Skeletal muscle satellite cell (primary cell): ENCODE data around the gene ZDHHC19.
A peak's percentile ranks its signal among the peaks of the same experiment; 100 is the strongest.
"Not testable (repeated sequence)": the region's sequence is repeated elsewhere in the genome, so short reads cannot be mapped to it uniquely, and the experiment has no call there.

Experiments
- H3K27me3 ChIP-seq: 2 replicates; pipeline ENCODE4 v1.7.0; 2013; ENCODE audit warnings: low read length; ENCODE audit not compliant: control insufficient read depth, insufficient read depth
- H3K36me3 ChIP-seq: 2 replicates; pipeline ENCODE4 v1.7.0; 2013; ENCODE audit warnings: mild to moderate bottlenecking, control low read depth, low read length; ENCODE audit not compliant: insufficient read depth
- H3K4me1 ChIP-seq: 2 replicates; pipeline ENCODE4 v1.7.0; 2013; ENCODE audit warnings: low read length; ENCODE audit not compliant: control insufficient read depth, insufficient read depth
- H3K4me2 ChIP-seq: 2 replicates; pipeline ENCODE4 v1.7.0; 2013; ENCODE audit warnings: mild to moderate bottlenecking, low read length
- H3K4me3 ChIP-seq: 2 replicates; pipeline ENCODE4 v1.7.0; 2013; ENCODE audit warnings: low read length
- H3K9ac ChIP-seq: 2 replicates; pipeline ENCODE4 v1.7.0; 2013; ENCODE audit warnings: mild to moderate bottlenecking, low read depth, low read length, moderate library complexity
- H3K9me3 ChIP-seq: replicated peaks from 2 replicates; pipeline ENCODE4 v1.7.0; 2013; ENCODE audit warnings: mild to moderate bottlenecking, control low read depth, low read length

ZDHHC19 gene

GRCh38 chr3:196209944-196210672 is 1.1 kb downstream of the ZDHHC19 start:
- H3K36me3 ChIP-seq, H3K4me2 ChIP-seq, H3K9ac ChIP-seq, H3K9me3 ChIP-seq, H3K4me1 ChIP-seq, H3K4me3 ChIP-seq: not testable (repeated sequence)
- peaks cover 19% of the 10 kb centered on the region for H3K27me3 ChIP-seq

GRCh38 chr3:196208942-196209695 is 2.1 kb downstream of the ZDHHC19 start:
- H3K36me3 ChIP-seq: no peaks in the 10 kb centered on the region
- H3K4me2 ChIP-seq: no peak overlapping the region
- peaks cover 17% of the 10 kb centered on the region for H3K27me3 ChIP-seq
- no peak overlapping the region for H3K4me3 ChIP-seq
- no peak overlapping the region for H3K9ac ChIP-seq
- no peaks in the 10 kb centered on the region for H3K9me3 ChIP-seq
- peaks cover 3% of the 10 kb centered on the region for H3K4me1 ChIP-seq

DNA sequence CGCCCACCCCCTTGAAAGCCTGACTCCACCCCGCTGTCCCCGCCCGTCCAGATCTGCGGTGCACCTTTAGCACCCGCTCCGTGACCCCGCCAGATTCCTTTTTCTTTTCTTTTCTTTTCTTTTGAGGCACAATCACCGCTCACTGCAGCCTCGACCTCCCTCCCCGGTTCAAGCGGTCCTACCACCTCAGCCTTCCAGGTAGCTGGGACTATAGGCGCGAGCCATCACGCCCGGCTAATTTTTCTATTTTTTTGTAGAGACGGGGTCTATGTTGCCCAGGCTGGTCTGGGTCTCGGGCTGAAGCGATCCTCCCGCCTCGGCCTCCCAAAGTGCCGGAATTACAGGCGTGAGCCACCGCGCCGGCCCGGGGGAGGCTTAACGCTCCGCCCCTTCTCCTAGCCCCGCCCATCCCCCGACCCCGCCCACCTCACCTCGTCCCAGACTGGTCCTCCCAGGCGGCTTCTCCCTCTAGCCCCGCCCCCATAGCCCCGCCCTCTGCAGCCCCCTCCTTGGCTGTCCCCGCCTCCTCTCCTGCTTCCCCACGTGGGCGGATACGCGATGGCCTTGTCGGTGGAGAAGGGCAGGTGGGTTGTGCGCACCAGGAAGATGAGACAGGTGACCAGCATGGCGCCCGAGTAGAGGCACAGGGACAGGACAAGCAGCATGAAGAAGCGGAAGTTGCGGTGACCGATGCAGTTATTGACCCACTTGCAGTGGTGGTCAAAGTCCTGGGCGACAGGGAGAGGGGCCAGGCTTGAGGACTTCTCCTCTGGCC is 3.2 kb downstream of the ZDHHC19 start:
- H3K4me3 ChIP-seq: peak overlapping the region; percentile 61
- no peaks in the 10 kb centered on the region for H3K9me3 ChIP-seq
- no peak overlapping the region for H3K9ac ChIP-seq
- peaks cover 3% of the 10 kb centered on the region for H3K4me1 ChIP-seq
- no peaks in the 10 kb centered on the region for H3K36me3 ChIP-seq
- H3K4me2 ChIP-seq: peak overlapping the region; percentile 77
- peaks cover 24% of the 10 kb centered on the region for H3K27me3 ChIP-seq

DNA sequence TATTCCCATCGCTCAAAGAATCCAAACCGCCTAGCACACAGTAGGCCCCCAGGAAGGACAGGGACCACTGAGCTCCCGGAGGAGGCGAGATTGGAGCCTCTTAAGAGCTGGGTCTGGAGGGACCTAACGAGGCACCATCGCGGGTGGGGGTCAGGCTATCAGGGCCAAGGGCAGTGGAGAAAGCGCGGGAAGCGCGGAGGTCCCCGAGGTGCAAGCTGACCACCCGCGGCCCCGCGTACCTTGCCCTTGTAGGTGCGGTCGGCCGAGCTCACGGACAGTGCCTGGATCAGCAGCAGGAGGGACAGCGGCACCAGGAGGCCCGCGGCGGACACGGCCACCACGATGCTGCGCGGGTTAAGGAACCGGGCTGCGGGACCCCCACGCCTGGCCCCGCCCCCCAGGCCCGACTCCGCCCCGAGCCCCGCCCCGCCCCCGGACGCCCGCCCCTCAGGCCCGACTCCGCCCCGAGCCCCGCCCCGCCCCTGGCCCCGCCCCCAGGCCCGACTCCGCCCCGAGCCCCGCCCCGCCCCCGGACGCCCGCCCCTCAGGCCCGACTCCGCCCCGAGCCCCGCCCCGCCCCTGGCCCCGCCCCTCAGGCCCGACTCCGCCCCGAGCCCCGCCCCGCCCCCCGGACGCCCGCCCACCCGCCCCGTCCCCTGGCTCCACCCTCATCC is 3.9 kb downstream of the ZDHHC19 start:
- peaks cover 29% of the 10 kb centered on the region for H3K27me3 ChIP-seq

DNA sequence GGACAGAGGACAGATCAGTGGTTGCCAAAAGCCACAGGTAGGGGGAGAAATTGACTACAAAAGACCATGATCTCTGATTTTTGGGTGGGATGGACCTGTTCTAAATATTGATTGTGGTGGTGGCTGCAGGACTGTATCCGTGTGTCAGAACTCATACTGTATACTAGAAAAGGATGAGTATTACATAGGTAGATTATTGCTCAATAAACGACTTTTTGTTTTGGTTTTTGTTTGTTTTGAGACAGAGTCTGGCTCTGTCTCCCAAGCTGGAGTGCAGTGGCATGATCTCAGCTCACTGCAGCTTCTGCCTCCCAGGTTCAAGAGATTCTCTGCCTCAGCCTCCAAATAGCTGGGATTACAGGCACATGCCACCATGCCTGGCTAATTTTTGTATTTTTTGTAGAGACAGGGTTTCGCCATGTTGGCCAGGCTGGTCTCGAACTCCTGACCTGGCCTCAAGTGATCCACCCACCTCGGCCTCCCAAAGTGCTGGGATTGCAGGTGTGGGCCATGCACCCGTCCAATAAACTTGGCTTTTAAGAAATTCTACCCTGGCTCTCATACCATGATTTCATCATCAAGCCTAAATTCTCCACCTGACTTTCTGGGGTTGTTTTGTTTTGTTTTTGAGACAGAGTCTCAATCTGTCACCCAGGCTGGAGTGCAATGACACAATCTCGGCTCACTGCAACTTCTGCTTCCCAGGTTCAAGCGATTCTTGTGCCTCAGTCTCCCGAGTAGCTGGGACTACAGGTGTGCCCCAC is 5.6 kb downstream of the ZDHHC19 start:
- H3K9ac ChIP-seq, H3K36me3 ChIP-seq, H3K4me2 ChIP-seq, H3K4me1 ChIP-seq, H3K4me3 ChIP-seq, H3K9me3 ChIP-seq: not testable (repeated sequence)
- H3K27me3 ChIP-seq: peaks cover 23% of the 10 kb centered on the region

More for the DNA sequence above, 3.9 kb downstream of the ZDHHC19 start:
- H3K4me2 ChIP-seq: peak overlapping the region; percentile 68
- no peak overlapping the region for H3K9ac ChIP-seq
- H3K4me3 ChIP-seq: peak overlapping the region; percentile 48
- no peaks in the 10 kb centered on the region for H3K9me3 ChIP-seq
- peaks cover 3% of the 10 kb centered on the region for H3K4me1 ChIP-seq
- H3K36me3 ChIP-seq: no peaks in the 10 kb centered on the region

GRCh38 chr3:196203846-196204245 is 7.4 kb downstream of the ZDHHC19 start:
- H3K27me3 ChIP-seq: peaks cover 17% of the 10 kb centered on the region
- no peak overlapping the region for H3K9ac ChIP-seq
- no peak overlapping the region for H3K4me3 ChIP-seq
- H3K4me2 ChIP-seq: no peak overlapping the region
- no peaks in the 10 kb centered on the region for H3K9me3 ChIP-seq
- no peaks in the 10 kb centered on the region for H3K36me3 ChIP-seq
- H3K4me1 ChIP-seq: peaks cover 3% of the 10 kb centered on the region

GRCh38 chr3:196202516-196202970 is 8.7 kb downstream of the ZDHHC19 start:
- Histone ChIP-seq H3K4me1 (peaks cover 3% of the 10 kb centered on the region), H3K27me3 (peaks cover 14% of the 10 kb centered on the region), H3K4me3 (no peak overlapping the region), H3K36me3 (no peaks in the 10 kb centered on the region), H3K9me3 (no peaks in the 10 kb centered on the region), H3K9ac (no peak overlapping the region), H3K4me2 (peak overlapping the region; percentile 48)

DNA sequence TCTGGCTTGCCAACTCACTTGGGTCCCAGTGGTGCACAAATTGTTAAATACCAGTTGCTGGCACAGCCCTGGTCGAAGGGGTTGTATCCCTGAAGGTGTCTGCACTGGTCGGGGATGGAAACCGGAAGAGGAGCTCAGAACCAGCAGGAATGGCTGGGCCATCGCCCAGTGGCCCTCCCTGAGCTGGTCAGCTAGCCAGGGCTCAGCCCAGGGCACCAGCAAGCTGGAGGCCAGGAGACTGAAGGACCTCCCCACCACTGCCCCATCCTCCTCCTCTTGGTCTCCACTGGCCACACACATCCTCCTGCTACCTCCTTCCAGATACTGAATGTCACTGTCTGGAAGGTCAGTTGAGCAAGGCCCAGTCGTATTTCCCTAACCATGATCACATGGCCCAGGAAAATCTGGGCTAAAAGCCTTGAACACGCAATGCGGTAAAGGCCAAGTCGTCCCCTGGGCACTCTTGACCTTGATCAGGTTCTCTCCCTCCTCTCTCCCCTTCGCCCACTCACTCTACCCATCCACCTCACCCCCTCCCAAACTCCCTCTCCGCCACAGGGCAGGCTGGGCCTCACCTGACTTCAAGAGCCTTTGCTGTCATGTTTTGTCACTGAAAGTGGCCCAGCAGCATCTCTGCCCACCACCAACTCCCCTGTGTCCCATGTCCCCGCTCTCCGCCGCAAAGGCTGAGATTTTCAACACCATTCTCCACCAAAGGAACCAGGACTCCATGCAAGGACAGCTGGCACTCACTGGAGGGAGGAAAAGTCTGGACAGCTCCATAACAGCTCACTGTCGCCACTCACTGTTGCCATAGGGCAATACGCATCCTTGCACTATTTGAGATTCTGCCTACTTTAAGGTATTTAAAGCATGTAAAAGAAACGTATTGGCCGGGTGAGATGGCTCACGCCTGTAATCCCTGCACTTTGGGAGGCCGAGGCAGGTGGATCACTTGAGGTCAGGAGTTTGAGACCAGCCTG is 12.1 kb downstream of the ZDHHC19 start:
- H3K4me1 ChIP-seq: no peaks in the 10 kb centered on the region

DNA sequence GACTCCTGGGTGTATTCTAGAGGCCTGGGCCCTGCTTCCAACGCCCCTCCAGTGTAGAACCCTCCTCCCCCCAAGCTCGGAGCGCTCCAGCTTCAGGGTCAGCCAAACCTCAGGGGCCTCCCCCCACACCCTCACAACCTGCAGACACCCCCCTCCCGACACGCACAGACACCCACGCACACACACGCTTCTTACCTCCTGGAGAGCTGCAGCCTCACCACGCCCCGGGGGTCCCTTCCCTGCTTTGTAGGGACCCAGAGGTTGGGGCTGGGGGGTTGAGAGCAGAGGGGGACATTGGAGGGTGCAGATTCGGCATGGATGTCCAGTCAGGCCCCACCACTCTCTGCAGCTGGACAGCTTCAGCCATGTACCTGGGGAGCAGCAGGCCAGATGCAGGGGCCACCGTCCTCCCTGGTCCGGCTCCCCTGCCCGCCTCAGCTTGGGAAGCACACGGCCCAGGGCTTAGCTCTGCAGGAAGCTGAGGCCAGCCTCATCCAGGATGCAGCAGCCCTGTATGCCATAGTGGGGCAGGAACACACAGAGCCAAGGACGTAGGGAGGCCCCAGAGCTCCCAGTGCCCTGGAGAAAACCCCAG is 13.0 kb downstream of the ZDHHC19 start:
- Histone ChIP-seq H3K9ac (no peak overlapping the region), H3K27me3 (peaks cover 7% of the 10 kb centered on the region), H3K9me3 (no peaks in the 10 kb centered on the region), H3K4me2 (no peak overlapping the region), H3K36me3 (no peaks in the 10 kb centered on the region), H3K4me1 (no peaks in the 10 kb centered on the region), H3K4me3 (no peak overlapping the region)

More for the DNA sequence above, 12.1 kb downstream of the ZDHHC19 start:
- H3K9me3 ChIP-seq: no peaks in the 10 kb centered on the region
- H3K36me3 ChIP-seq: no peaks in the 10 kb centered on the region
- no peak overlapping the region for H3K4me2 ChIP-seq
- H3K9ac ChIP-seq: no peak overlapping the region
- peaks cover 14% of the 10 kb centered on the region for H3K27me3 ChIP-seq
- H3K4me3 ChIP-seq: no peak overlapping the region
